Naive thymus-derived CD8-positive, alpha-beta T cell (primary cell): Measurements from ENCODE around the gene LRRC72. TPM values are rescaled to one million over a fixed set of nuclear protein-coding genes. Genes with fewer than 3 reads are reported as not detected.
"Not testable (repeated sequence)": the region's sequence is repeated elsewhere in the genome, so short reads cannot be mapped to it uniquely, and the experiment has no call there.

Source experiments
- ATAC-seq, 2 donors: fragments of 150-1000 bp; cut with Tn5 transposase in 1 of 2; sonication (Bioruptor Pico), chemical (Tn5 transposase) in 1 of 2; 1 replicate in 1 of 2; 2 replicates in 1 of 2; pipeline ENCODE4 v1.10.0; 2021; ENCODE audit warnings: mild to moderate bottlenecking in 2 of 2, moderate library complexity in 2 of 2
- POLR2A ChIA-PET: fragments of 350-600 bp; sonication (Branson Sonifier 250); formaldehyde crosslinking; loops from one replicate; lab custom pipeline; 2021; ENCODE audit warnings: antibody characterized with exemption; lab: Charles Lee
- DNase-seq, 10 donors: peaks; one replicate each; pipeline versions ENCODE4 v3.0.0 to v3.0.0-alpha.2; 2020 to 2022
- H3K27ac Mint-ChIP-seq, 10 donors: one replicate each; pipeline ENCODE4 v1.8.0; 2020 to 2022; ENCODE audit warnings: mild to moderate bottlenecking in 10 of 10, mixed read lengths in 10 of 10, moderate library complexity in 4 of 10, inconsistent platforms in 1 of 10
- H3K27me3 Mint-ChIP-seq, 5 donors: one replicate each; pipeline ENCODE4 v1.8.0; 2021 to 2022; ENCODE audit warnings: mixed read lengths in 5 of 5
- H3K36me3 Mint-ChIP-seq, 3 donors: one replicate each; pipeline ENCODE4 v1.8.0; 2020 to 2022; ENCODE audit warnings: mixed read lengths in 3 of 3, mild to moderate bottlenecking in 2 of 3, inconsistent platforms in 1 of 3
- H3K4me1 Mint-ChIP-seq, 4 donors: one replicate each; pipeline ENCODE4 v1.8.0; 2021 to 2022; ENCODE audit warnings: mixed read lengths in 4 of 4
- H3K4me3 Mint-ChIP-seq, 10 donors: one replicate each; pipeline ENCODE4 v1.8.0; 2020 to 2022; ENCODE audit warnings: mild to moderate bottlenecking in 10 of 10, mixed read lengths in 10 of 10, moderate library complexity in 6 of 10, inconsistent platforms in 1 of 10
- H3K9me3 Mint-ChIP-seq, 9 donors: one replicate each; pipeline ENCODE4 v1.8.0; 2020 to 2022; ENCODE audit warnings: mixed read lengths in 9 of 9, mild to moderate bottlenecking in 3 of 9, inconsistent platforms in 1 of 9, moderate library complexity in 1 of 9
- polyA plus RNA-seq, 3 donors: library from polyadenylated mRNA; unstranded; fragments of 300-500 nt; fragmentation: Illumina TruSeq; gene quantifications; one replicate each; pipeline ENCODE4 v1.2.3, GENCODE V29; 2021
- total RNA-seq, 8 experiments: library from RNA in 2 of 8; stranded (reverse) in 2 of 8; gene quantifications; one replicate each; pipeline ENCODE4 v1.2.3 and lab custom pipeline; 2021 to 2026

LRRC72 gene
- total and polyA plus RNA-seq, 5 experiments from 2014 or later, result not detected

- POLR2A ChIA-PET, result no interaction called here
- ATAC-seq (no peak), DNase-seq (no peak)
- Mint-ChIP-seq H3K4me3 (no peak overlapping the region), H3K4me1 (no peaks in the 10 kb centered on the region), H3K9me3 (peaks cover 0 to 1% (median 0%) of the 10 kb centered on the region in 9 donors), H3K36me3 (no peaks in the 10 kb centered on the region), H3K27me3 (peaks cover 0 to 2% (median 0%) of the 10 kb centered on the region in 5 donors), H3K27ac (no peak overlapping the region)
Observed at GRCh38 chr7:16535500-16535899, 8.9 kb downstream of the LRRC72 start.

GRCh38 chr7:16540559-16540958 is 13.9 kb downstream of the LRRC72 start:
- H3K36me3 Mint-ChIP-seq, ATAC-seq, H3K9me3 Mint-ChIP-seq, H3K4me1 Mint-ChIP-seq, POLR2A ChIA-PET, H3K27ac Mint-ChIP-seq, H3K27me3 Mint-ChIP-seq, DNase-seq, H3K4me3 Mint-ChIP-seq: not testable (repeated sequence)

- H3K27me3 Mint-ChIP-seq, result peaks cover 0 to 2% (median 0%) of the 10 kb centered on the region in 5 donors
- ATAC-seq (no peak), DNase-seq (no peak)
- POLR2A ChIA-PET, result no interaction called here
- no peak overlapping the region for H3K27ac Mint-ChIP-seq
- no peaks in the 10 kb centered on the region for H3K4me1 Mint-ChIP-seq
- H3K36me3 Mint-ChIP-seq, result no peaks in the 10 kb centered on the region
- no peak overlapping the region for H3K4me3 Mint-ChIP-seq
- peaks cover 0 to 1% (median 0%) of the 10 kb centered on the region in 9 donors for H3K9me3 Mint-ChIP-seq
Observed at GRCh38 chr7:16542401-16542800, 15.8 kb downstream of the LRRC72 start.

- Mint-ChIP-seq H3K4me3 (no peak overlapping the region), H3K9me3 (no peaks in the 10 kb centered on the region), H3K27me3 (peaks cover 0 to 2% (median 0%) of the 10 kb centered on the region in 5 donors), H3K36me3 (no peaks in the 10 kb centered on the region), H3K27ac (no peak overlapping the region), H3K4me1 (no peaks in the 10 kb centered on the region)
- DNase-seq (no peak), ATAC-seq (no peak)
- POLR2A ChIA-PET, result no interaction called here
Observed at GRCh38 chr7:16543456-16543855, 16.8 kb downstream of the LRRC72 start.

GRCh38 chr7:16546921-16547505 is 20.4 kb downstream of the LRRC72 start:
- no peaks in the 10 kb centered on the region for H3K9me3 Mint-ChIP-seq
- no peak overlapping the region for H3K27ac Mint-ChIP-seq
- ATAC-seq, result no peak
- POLR2A ChIA-PET, result no interaction called here
- no peak for DNase-seq
- no peaks in the 10 kb centered on the region for H3K36me3 Mint-ChIP-seq
- H3K27me3 Mint-ChIP-seq, result peaks cover 0 to 3% (median 2%) of the 10 kb centered on the region in 5 donors
- H3K4me1 Mint-ChIP-seq, result no peaks in the 10 kb centered on the region
- no peak overlapping the region for H3K4me3 Mint-ChIP-seq

GRCh38 chr7:16548428-16548827 is 21.8 kb downstream of the LRRC72 start:
- Mint-ChIP-seq H3K27me3 (peaks cover 0 to 9% (median 4%) of the 10 kb centered on the region in 5 donors), H3K36me3 (no peaks in the 10 kb centered on the region), H3K27ac (no peak overlapping the region), H3K4me3 (no peak overlapping the region), H3K9me3 (no peaks in the 10 kb centered on the region), H3K4me1 (no peaks in the 10 kb centered on the region)
- ATAC-seq, result no peak
- no peak for DNase-seq
- POLR2A ChIA-PET, result no interaction called here

GRCh38 chr7:16550671-16551070 is 24.0 kb downstream of the LRRC72 start:
- no peak overlapping the region for H3K4me3 Mint-ChIP-seq
- peaks cover 3 to 9% (median 7%) of the 10 kb centered on the region in 5 donors for H3K27me3 Mint-ChIP-seq
- DNase-seq (no peak), ATAC-seq (no peak)
- H3K9me3 Mint-ChIP-seq, result no peaks in the 10 kb centered on the region
- POLR2A ChIA-PET, result no interaction called here
- no peaks in the 10 kb centered on the region for H3K4me1 Mint-ChIP-seq
- H3K36me3 Mint-ChIP-seq, result no peaks in the 10 kb centered on the region
- no peak overlapping the region for H3K27ac Mint-ChIP-seq

GRCh38 chr7:16554518-16555236 is 28.1 kb downstream of the LRRC72 start:
- no peak overlapping the region for H3K27ac Mint-ChIP-seq
- H3K27me3 Mint-ChIP-seq, result peaks cover 1 to 9% (median 7%) of the 10 kb centered on the region in 5 donors
- H3K9me3 Mint-ChIP-seq, result no peaks in the 10 kb centered on the region
- ATAC-seq (no peak), DNase-seq (no peak)
- POLR2A ChIA-PET, result no interaction called here
- H3K36me3 Mint-ChIP-seq, result no peaks in the 10 kb centered on the region
- H3K4me3 Mint-ChIP-seq, result no peak overlapping the region
- H3K4me1 Mint-ChIP-seq, result no peaks in the 10 kb centered on the region

- no peak overlapping the region for H3K4me3 Mint-ChIP-seq
- H3K9me3 Mint-ChIP-seq, result no peaks in the 10 kb centered on the region
- no peaks in the 10 kb centered on the region for H3K36me3 Mint-ChIP-seq
- ATAC-seq (no peak), DNase-seq (no peak)
- H3K27ac Mint-ChIP-seq, result no peak overlapping the region
- POLR2A ChIA-PET, result no interaction called here
- peaks cover 1 to 9% (median 7%) of the 10 kb centered on the region in 5 donors for H3K27me3 Mint-ChIP-seq
- H3K4me1 Mint-ChIP-seq, result no peaks in the 10 kb centered on the region
Observed at GRCh38 chr7:16556359-16556758, 29.7 kb downstream of the LRRC72 start.

- H3K4me1 Mint-ChIP-seq, result peaks cover 2 to 13% (median 10%) of the 10 kb centered on the region in 4 donors
- peaks cover 0 to 6% (median 0%) of the 10 kb centered on the region in 5 donors for H3K27me3 Mint-ChIP-seq
- no peak overlapping the region for H3K27ac Mint-ChIP-seq
- no peaks in the 10 kb centered on the region for H3K9me3 Mint-ChIP-seq
- POLR2A ChIA-PET, result interaction anchor here (0.9 kb wide), 1 partner anchor 138 kb away, joined by 3 read pairs; the partner anchor contains the start of gene CRPPA
- no peaks in the 10 kb centered on the region for H3K36me3 Mint-ChIP-seq
- DNase-seq (no peak), ATAC-seq (no peak)
- no peak overlapping the region for H3K4me3 Mint-ChIP-seq
Observed at GRCh38 chr7:16558761-16559302, 32.2 kb downstream of the LRRC72 start.

GRCh38 chr7:16559497-16560179 is 33.0 kb downstream of the LRRC72 start:
- Mint-ChIP-seq H3K9me3 (no peaks in the 10 kb centered on the region), H3K27me3 (peaks cover 0 to 2% (median 0%) of the 10 kb centered on the region in 5 donors), H3K4me1 (peaks cover 3 to 21% (median 18%) of the 10 kb centered on the region in 4 donors), H3K4me3 (no peak overlapping the region), H3K36me3 (no peaks in the 10 kb centered on the region), H3K27ac (peak overlapping the region in 2 of 10 donors; percentile 17 to 46)
- DNase-seq (no peak), ATAC-seq (no peak)
- POLR2A ChIA-PET, result no interaction called here

GRCh38 chr7:16561943-16562342 is 35.3 kb downstream of the LRRC72 start:
- Mint-ChIP-seq H3K9me3 (no peaks in the 10 kb centered on the region), H3K36me3 (no peaks in the 10 kb centered on the region), H3K27me3 (no peaks in the 10 kb centered on the region), H3K4me1 (peaks cover 3 to 24% (median 22%) of the 10 kb centered on the region in 4 donors), H3K27ac (peak overlapping the region in 2 of 10 donors; percentile 15 to 65), H3K4me3 (no peak overlapping the region)
- DNase-seq (no peak), ATAC-seq (no peak)
- POLR2A ChIA-PET, result no interaction called here
